ENCODE measurements around the gene ZNF232. TPM values are rescaled to one million over a fixed set of nuclear protein-coding genes. Genes with fewer than 3 reads are reported as not detected.
"Not testable (repeated sequence)": the region's sequence is repeated elsewhere in the genome, so short reads cannot be mapped to it uniquely, and the experiment has no call there.

Gene ZNF232
- 3.4 and 3.6 TPM in 2 replicates for polyA plus RNA-seq (2012; rRNA removed)
- 3.5 and 3.6 TPM in 2 replicates for polyA plus RNA-seq (2012; cell fraction: cytosol; rRNA removed)
- 3.8 and 5.1 TPM in 2 replicates for polyA plus RNA-seq (2012; cell fraction: nucleus; rRNA removed)

- 6% methylated on average over 24 of the region's 69 CpGs for WGBS (ENCODE audit: low lambda C conversion rate)
- ChIA-PET POLR2A (interaction anchor here (0.6 to 1.0 kb wide), 4 partner anchors 12 to 269 kb away, joined by 3 to 6 read pairs (median 3); partner anchors contain the start of genes ZFP3 and ZNF594), CTCF (interaction anchor here (1.2 to 1.9 kb wide), 2 partner anchors 49 to 203 kb away, joined by 3 to 5 read pairs; no protein-coding TSS in a partner anchor)
- Histone ChIP-seq H2AFZ (ENCODE audit: low read depth) (peak within 1 kb of the TSS; percentile 99), H3K4me2 (peak within 1 kb of the TSS; percentile 92), H3K79me2 (ENCODE audit: insufficient read depth) (no peaks in the 10 kb centered on the region), H3K4me3 (ENCODE audit: low read depth in 2 of 2, low read length in 1 of 2) (peak within 1 kb of the TSS; percentile 81 to 84), H3K9me2 (peaks cover 7% of the 10 kb centered on the region; the same call in 1 of the 2 replicates), H3K9me3 (0 out of 2 replicates have a peak, but pooled peaks cover 8% of the 10 kb centered on the region), H3F3A (replicated peaks; ENCODE audit: insufficient read depth) (peaks cover 7% of the 10 kb centered on the region), H4K20me1 (ENCODE audit: insufficient read depth) (no peaks in the 10 kb centered on the region), H3K9ac (peak within 1 kb of the TSS; percentile 62), H3K4me1 (ENCODE audit: control insufficient read depth in 1 of 2, insufficient read depth in 2 of 2, low read depth in 1 of 2, low read length in 1 of 2) (peaks cover 0 to 7% of the 10 kb centered on the region in 2 experiments; a peak in 2 of 4 replicates), H3K27ac (ENCODE audit: low read depth in 2 of 2, low read length in 1 of 2) (peak within 1 kb of the TSS; percentile 40 to 81; a peak in 3 of 4 replicates), H3K36me3 (replicated peaks in 1 of 2; ENCODE audit: control insufficient read depth in 1 of 2, insufficient read depth in 2 of 2, low read length in 1 of 2) (peaks cover 19 to 20% of the 10 kb centered on the region in 2 experiments), H3K27me3 (ENCODE audit: insufficient read depth) (peaks cover 4% of the 10 kb centered on the region; the same call in 1 of the 2 replicates)
- TF ChIP-seq USF1 (IDR thresholded peaks at IDR 0.05; ENCODE audit: borderline replicate concordance, low read depth) (peak; percentile 79), EP300 (IDR thresholded peaks at IDR 0.05; ENCODE audit: borderline replicate concordance in 1 of 2, low read depth in 1 of 2, low read length in 1 of 2) (no peak), SMC3 (IDR thresholded peaks at IDR 0.05; ENCODE audit: low read depth, low read length) (no peak), YY1 (IDR thresholded peaks at IDR 0.05; ENCODE audit: low read depth) (peak; percentile 27; the same call in 1 of the 2 replicates), TAF1 (IDR thresholded peaks at IDR 0.05; ENCODE audit: borderline replicate concordance, low read depth, low read length) (peak; percentile 57), ELF1 (IDR thresholded peaks at IDR 0.05) (peak; percentile 58), FOXM1 (IDR thresholded peaks at IDR 0.05; ENCODE audit: low read depth) (no peak), CHD2 (IDR thresholded peaks at IDR 0.05; ENCODE audit: low read length, partially characterized antibody) (peak; percentile 77), TEAD4 (IDR thresholded peaks at IDR 0.05; ENCODE audit: borderline replicate concordance, insufficient read depth) (no peak), FOSL2 (IDR thresholded peaks at IDR 0.05; ENCODE audit: borderline replicate concordance, low read depth) (no peak), NFIC (IDR thresholded peaks at IDR 0.05; ENCODE audit: borderline replicate concordance) (no peak), POLR2AphosphoS5 (IDR thresholded peaks at IDR 0.05; ENCODE audit: low read depth, low read length) (peak; percentile 71; the same call in 1 of the 2 replicates), MXI1 (IDR thresholded peaks at IDR 0.05; ENCODE audit: low read depth, low read length) (peak; percentile 85), NRF1 (IDR thresholded peaks at IDR 0.05; ENCODE audit: low read depth, low read length) (peak; percentile 81), JUND (IDR thresholded peaks at IDR 0.05) (no peak), MAX (IDR thresholded peaks at IDR 0.05; ENCODE audit: low read depth) (peak; percentile 96), GABPA (IDR thresholded peaks at IDR 0.05; ENCODE audit: low read depth) (peak; percentile 72), RXRA (IDR thresholded peaks at IDR 0.05; ENCODE audit: borderline replicate concordance, low read depth) (no peak), SIN3A (IDR thresholded peaks at IDR 0.05; ENCODE audit: borderline replicate concordance, low read depth, low read length) (0 out of 2 replicates have a peak, but pooled peaks have one; percentile 34)
- peak; percentile 98 for DNase-seq
Observed at GRCh38 chr17:5111402-5112204, at the start of gene ZNF232. Gene ZNF232, minus strand, starts transcription at chr17:5111878. Its CDS starts 56 bp downstream, at chr17:5111822.

- no CpG with 5 or more reads among the region's 1 CpG for WGBS (ENCODE audit: low lambda C conversion rate)
- H3K27me3 ChIP-seq (ENCODE audit: insufficient read depth); H3K4me1 ChIP-seq (ENCODE audit: control insufficient read depth in 1 of 2, insufficient read depth in 2 of 2, low read depth in 1 of 2, low read length in 1 of 2); H2AFZ ChIP-seq (ENCODE audit: low read depth); H3K9me2 ChIP-seq; H3K27ac ChIP-seq (ENCODE audit: low read depth in 2 of 2, low read length in 1 of 2); H3F3A ChIP-seq (replicated peaks; ENCODE audit: insufficient read depth); H3K9ac ChIP-seq; H3K79me2 ChIP-seq (ENCODE audit: insufficient read depth); DNase-seq; H3K4me3 ChIP-seq (ENCODE audit: low read depth in 2 of 2, low read length in 1 of 2); H3K36me3 ChIP-seq (replicated peaks in 1 of 2; ENCODE audit: control insufficient read depth in 1 of 2, insufficient read depth in 2 of 2, low read length in 1 of 2); H3K9me3 ChIP-seq; H4K20me1 ChIP-seq (ENCODE audit: insufficient read depth); POLR2A ChIA-PET; H3K4me2 ChIP-seq; CTCF ChIA-PET: not testable (repeated sequence)
Observed at GRCh38 chr17:5160702-5161101, 49.0 kb upstream of the ZNF232 start.

- H3K4me2 ChIP-seq; H3F3A ChIP-seq (replicated peaks; ENCODE audit: insufficient read depth); CTCF ChIA-PET; H3K36me3 ChIP-seq (replicated peaks in 1 of 2; ENCODE audit: control insufficient read depth in 1 of 2, insufficient read depth in 2 of 2, low read length in 1 of 2); H4K20me1 ChIP-seq (ENCODE audit: insufficient read depth); H3K79me2 ChIP-seq (ENCODE audit: insufficient read depth); H3K9ac ChIP-seq; H3K27ac ChIP-seq (ENCODE audit: low read depth in 2 of 2, low read length in 1 of 2); H2AFZ ChIP-seq (ENCODE audit: low read depth); H3K4me3 ChIP-seq (ENCODE audit: low read depth in 2 of 2, low read length in 1 of 2); H3K9me2 ChIP-seq; H3K4me1 ChIP-seq (ENCODE audit: control insufficient read depth in 1 of 2, insufficient read depth in 2 of 2, low read depth in 1 of 2, low read length in 1 of 2); H3K27me3 ChIP-seq (ENCODE audit: insufficient read depth); POLR2A ChIA-PET; DNase-seq; H3K9me3 ChIP-seq: not testable (repeated sequence)
- WGBS (ENCODE audit: low lambda C conversion rate) = 10% methylated on average over 1 of the region's 1 CpG
Observed at GRCh38 chr17:5146122-5146521, 34.4 kb upstream of the ZNF232 start.
